Right lobe of liver (tissue), 6 donors: ENCODE data around the gene CACNB3. TPM values are rescaled to one million over a fixed set of nuclear protein-coding genes. Genes with fewer than 3 reads are reported as not detected.

Experiments used
- ATAC-seq, 4 donors: fragments of 200-7000 bp; cut with Tn5 transposase; one replicate each; pipeline ENCODE4 v1.9.1; 2020; ENCODE audit warnings: mild to moderate bottlenecking in 4 of 4, moderate library complexity in 4 of 4
- DNase-seq, 3 donors: peaks; one replicate each; pipeline ENCODE4 v3.0.0-alpha.2; 2020
- H3K27ac ChIP-seq, 3 donors: fragments of 200-600 bp; one replicate each; pipeline ENCODE4 v1.8.0; 2022
- H3K27me3 ChIP-seq, 2 donors: fragments of 200-600 bp; one replicate each; pipeline ENCODE4 v1.8.0; 2022
- H3K36me3 ChIP-seq, 4 donors: fragments of 200-600 bp; sonication (generic) in 1 of 4; one replicate each; pipeline versions ENCODE4 v1.5.1 to v1.8.0; 2017 to 2022; ENCODE audit warnings: control low read depth in 1 of 4
- H3K4me1 ChIP-seq, 4 donors: fragments of 200-600 bp; sonication (generic) in 1 of 4; one replicate each; pipeline versions ENCODE4 v1.5.1 to v1.8.0; 2017 to 2022; ENCODE audit warnings: control low read depth in 1 of 4
- H3K4me3 ChIP-seq, 3 donors: fragments of 200-600 bp; one replicate each; pipeline ENCODE4 v1.8.0; 2022
- H3K9me3 ChIP-seq, 4 donors: fragments of 200-600 bp; sonication (generic) in 1 of 4; one replicate each; pipeline versions ENCODE4 v1.5.1 to v1.8.0; 2017 to 2022; ENCODE audit warnings: control low read depth in 1 of 4
- CTCF ChIP-seq, 4 donors: fragments of 200-600 bp in 3 of 4; fragments of 450-650 bp in 1 of 4; IDR thresholded peaks; one replicate each; pipeline versions ENCODE4 v1.5.1 to v1.8.0; 2016 to 2022; ENCODE audit warnings: antibody characterized with exemption in 4 of 4, mild to moderate bottlenecking in 2 of 4
- POLR2A ChIP-seq: fragments of 450-650 bp; IDR thresholded peaks from one replicate; pipeline ENCODE4 v1.6.1; 2017; ENCODE audit warnings: antibody characterized with exemption, mild to moderate bottlenecking
- WGBS: methylation state at CpG from one replicate; pipeline ENCODE4 v1.1.6; 2018; ENCODE audit warnings: low coverage, low lambda C conversion rate; ENCODE audit not compliant: insufficient coverage; ENCODE audit errors: missing lambda C conversion rate; 5-methylcytosine and 5-hydroxymethylcytosine counted together
- intact Hi-C, 2 donors: fragments of 100-400 bp; cut with DNase I; formaldehyde crosslinking; loops; one replicate each; pipeline versions ENCODE4 v1.11.2 to v1.14.1; 2022
- total RNA-seq, 6 experiments: library from RNA; depleted of rRNA in 2 of 6; stranded (reverse); fragments of >200 nt in 2 of 6; fragmentation: NEBNext Ultra II Directional in 3 of 6; extraction: Animal tissue kit (Norgen Biotek cat#: 25700) in 3 of 6; gene quantifications; one replicate each; pipeline versions ENCODE4 v1.1.0 to v1.2.4, GENCODE V29; 2016 to 2023
- donor health status: DM: no; HTN: yes; CAD: no.
- donor health status: DM: no; HTN: no; CAD: no.
- donor health status: DM: no; HTN: no; CAD: no.
- donor health status: DM: no; HTN: yes; CAD: no.
- donor health status: DM: no; HTN: yes; CAD: no.

CACNB3 gene
- total RNA-seq, 6 experiments from 2014 or later = 0.62 to 2.1 (median 1.2) TPM

GRCh38 chr12:48800971-48801370, 17.3 kb upstream of the CACNB3 start:
- peak in 1 of 4 donors; percentile 25 for ATAC-seq

GRCh38 chr12:48803675-48804074, 14.6 kb upstream of the CACNB3 start:
- intact Hi-C loops = no loop called here
- WGBS = 25% methylated on average over 1 of the region's 1 CpG
- Histone ChIP-seq H3K36me3 (no peaks in the 10 kb centered on the region), H3K4me3 (no peak overlapping the region), H3K4me1 (no peaks in the 10 kb centered on the region), H3K27me3 (no peaks in the 10 kb centered on the region), H3K9me3 (no peaks in the 10 kb centered on the region), H3K27ac (no peak overlapping the region)
- DNase-seq = no peak
- TF ChIP-seq CTCF (IDR thresholded peaks at IDR 0.05) = no peak
- no peak for TF ChIP-seq POLR2A
- ATAC-seq = no peak

More at GRCh38 chr12:48800971-48801370, 17.3 kb upstream of the CACNB3 start:
- WGBS = 71% methylated on average over 1 of the region's 14 CpGs
- H3K9me3 ChIP-seq = no peaks in the 10 kb centered on the region
- H3K27ac ChIP-seq = no peak overlapping the region
- no peak overlapping the region for H3K4me3 ChIP-seq
- no peaks in the 10 kb centered on the region for H3K36me3 ChIP-seq
- TF ChIP-seq POLR2A = no peak
- no peak for TF ChIP-seq CTCF (IDR thresholded peaks at IDR 0.05)
- no peak for DNase-seq
- intact Hi-C loops = no loop called here
- peaks cover 0 to under 1% (median 0%) of the 10 kb centered on the region in 4 donors for H3K4me1 ChIP-seq
- no peaks in the 10 kb centered on the region for H3K27me3 ChIP-seq

GRCh38 chr12:48807981-48808380, 10.3 kb upstream of the CACNB3 start:
- H3K36me3 ChIP-seq = no peaks in the 10 kb centered on the region
- ATAC-seq (no peak), DNase-seq (no peak)
- TF ChIP-seq CTCF (IDR thresholded peaks at IDR 0.05) = no peak
- no peak for TF ChIP-seq POLR2A
- intact Hi-C loops = no loop called here
- no peaks in the 10 kb centered on the region for H3K4me1 ChIP-seq
- H3K9me3 ChIP-seq = no peaks in the 10 kb centered on the region
- 83% methylated on average over 3 of the region's 3 CpGs for WGBS
- H3K4me3 ChIP-seq = no peak overlapping the region
- no peaks in the 10 kb centered on the region for H3K27me3 ChIP-seq
- no peak overlapping the region for H3K27ac ChIP-seq

- no peak for TF ChIP-seq POLR2A
- no peak for TF ChIP-seq CTCF (IDR thresholded peaks at IDR 0.05)
- intact Hi-C loops = no loop called here
- Histone ChIP-seq H3K4me3 (no peak overlapping the region), H3K4me1 (peaks cover 0 to 5% (median 2%) of the 10 kb centered on the region in 4 donors), H3K9me3 (no peaks in the 10 kb centered on the region), H3K27me3 (no peaks in the 10 kb centered on the region), H3K36me3 (no peaks in the 10 kb centered on the region), H3K27ac (no peak overlapping the region)
- ATAC-seq (peak in 1 of 4 donors; percentile 27), DNase-seq (no peak)
- WGBS = 21% methylated on average over 2 of the region's 5 CpGs
These were observed 7.3 kb upstream of the CACNB3 start for GRCh38 chr12:48810903-48811431.
